ENCODE results near the gene PDE4B. TPM values are rescaled to one million over a fixed set of nuclear protein-coding genes. Genes with fewer than 3 reads are reported as not detected.

The PDE4B gene
- polyA plus RNA-seq, 2 of the 4 experiments (the other 2 are of a cell fraction): 20.2 to 56.8 TPM

- no peak for FAIRE-seq
- TF ChIP-seq JUNB (IDR thresholded peaks at IDR 0.05) (no peak), CHD4 (IDR thresholded peaks at IDR 0.05; ENCODE audit: borderline replicate concordance) (no peak), NR3C1 (IDR thresholded peaks at IDR 0.05) (no peak), CBX8 (IDR thresholded peaks at IDR 0.05) (no peak), ZC3H11A (IDR thresholded peaks at IDR 0.05) (no peak), HEYL (CRISPR knock-in tag; IDR thresholded peaks at IDR 0.05) (no peak), HOXA7 (CRISPR knock-in tag; IDR thresholded peaks at IDR 0.05) (no peak), TP53 (CRISPR knock-in tag; IDR thresholded peaks at IDR 0.05) (no peak), HMGXB4 (CRISPR knock-in tag; IDR thresholded peaks at IDR 0.05; ENCODE audit: borderline replicate concordance) (no peak), ZFP36 (IDR thresholded peaks at IDR 0.05; ENCODE audit: borderline replicate concordance, partially characterized antibody) (no peak), FOSL2 (IDR thresholded peaks at IDR 0.05) (no peak), FOSL2 (CRISPR knock-in tag; IDR thresholded peaks at IDR 0.05) (no peak), EHF (CRISPR knock-in tag; IDR thresholded peaks at IDR 0.05) (no peak), HDAC2 (IDR thresholded peaks at IDR 0.05) (no peak), TFCP2L1 (CRISPR knock-in tag; IDR thresholded peaks at IDR 0.05) (no peak), MAZ (IDR thresholded peaks at IDR 0.05; ENCODE audit: borderline replicate concordance, low read depth, low read length) (no peak), GATA3 (IDR thresholded peaks at IDR 0.05; ENCODE audit: borderline replicate concordance) (no peak), HOXB5 (CRISPR knock-in tag; IDR thresholded peaks at IDR 0.05) (no peak), FOSB (CRISPR knock-in tag; IDR thresholded peaks at IDR 0.05) (no peak)
- TF ChIP-seq, protein P1, sequence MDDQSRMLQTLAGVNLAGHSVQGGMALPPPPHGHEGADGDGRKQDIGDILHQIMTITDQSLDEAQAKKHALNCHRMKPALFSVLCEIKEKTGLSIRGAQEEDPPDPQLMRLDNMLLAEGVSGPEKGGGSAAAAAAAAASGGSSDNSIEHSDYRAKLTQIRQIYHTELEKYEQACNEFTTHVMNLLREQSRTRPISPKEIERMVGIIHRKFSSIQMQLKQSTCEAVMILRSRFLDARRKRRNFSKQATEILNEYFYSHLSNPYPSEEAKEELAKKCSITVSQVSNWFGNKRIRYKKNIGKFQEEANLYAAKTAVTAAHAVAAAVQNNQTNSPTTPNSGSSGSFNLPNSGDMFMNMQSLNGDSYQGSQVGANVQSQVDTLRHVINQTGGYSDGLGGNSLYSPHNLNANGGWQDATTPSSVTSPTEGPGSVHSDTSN (IDR thresholded peaks at IDR 0.05): no peak
- TF ChIP-seq, protein P2, sequence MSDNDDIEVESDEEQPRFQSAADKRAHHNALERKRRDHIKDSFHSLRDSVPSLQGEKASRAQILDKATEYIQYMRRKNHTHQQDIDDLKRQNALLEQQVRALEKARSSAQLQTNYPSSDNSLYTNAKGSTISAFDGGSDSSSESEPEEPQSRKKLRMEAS (IDR thresholded peaks at IDR 0.05): no peak
- no peak for ATAC-seq
- Histone ChIP-seq H3K4me2 (no peak overlapping the region), H3K4me3 (no peak overlapping the region), H3K4me1 (0 out of 3 replicates have a peak, but pooled peaks cover 6% of the 10 kb centered on the region), H3K9me3 (peaks cover 5% of the 10 kb centered on the region; the same call in 2 of the 3 replicates), H3K27ac (no peak overlapping the region)
- ChIA-PET POLR2A (no interaction called here), CTCF (no interaction called here)
- 4% methylated on average over 3 of the region's 3 CpGs for WGBS (ENCODE audit: missing lambda C conversion rate)
- DNase-seq (ENCODE audit: low read depth in 1 of 2, low spot score in 1 of 2): no peak
Observed at GRCh38 chr1:65890201-65890843, 97.6 kb downstream of the PDE4B start.

DNA sequence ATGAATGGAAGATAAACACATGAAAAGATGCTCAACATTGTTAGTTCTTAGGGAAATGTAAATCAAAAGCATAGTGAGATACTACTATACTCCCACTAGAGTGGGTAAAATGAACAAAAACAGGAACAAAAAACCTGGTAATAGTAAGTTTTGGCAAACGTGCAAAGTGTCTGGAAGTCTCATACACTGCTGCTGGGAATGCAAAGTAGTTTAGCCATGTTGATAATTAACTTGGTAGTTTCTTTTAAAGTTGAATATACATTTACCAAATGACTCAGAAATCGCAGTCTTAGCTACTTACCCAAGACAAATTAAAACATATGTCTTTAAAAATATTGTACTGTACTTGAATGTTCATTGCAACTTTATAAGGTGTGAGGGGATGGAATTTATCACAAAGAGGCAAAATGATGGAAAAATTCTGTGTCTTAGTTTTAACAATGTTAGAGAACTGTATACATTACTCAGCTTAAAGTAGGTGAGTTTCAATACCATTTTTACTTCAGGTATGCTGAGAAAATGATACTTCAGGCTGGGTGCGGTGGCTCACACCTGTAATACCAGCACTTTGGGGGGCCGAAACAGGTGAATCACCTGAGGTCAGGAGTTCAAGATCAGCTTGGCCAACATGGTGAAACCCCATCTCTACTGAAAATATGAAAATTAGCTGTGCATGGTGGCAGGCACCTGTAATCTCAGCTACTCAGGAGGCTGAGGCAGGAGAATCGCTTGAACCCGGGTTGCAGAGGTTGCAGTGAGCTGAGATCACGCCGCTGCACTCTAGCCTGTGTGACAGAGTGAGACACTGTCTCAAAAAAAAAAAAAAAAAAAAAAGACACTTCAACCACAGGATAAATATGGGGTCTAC lies 102.3 kb downstream of the PDE4B start:
- no peaks in the 10 kb centered on the region for H3K9me3 ChIP-seq
- ChIA-PET CTCF (no interaction called here), POLR2A (no interaction called here)
- 0 out of 3 replicates have a peak, but pooled peaks cover 6% of the 10 kb centered on the region for H3K4me1 ChIP-seq
- H3K27ac ChIP-seq: no peak overlapping the region
- TF ChIP-seq NR3C1 (IDR thresholded peaks at IDR 0.05) (no peak), SREBF2 (IDR thresholded peaks at IDR 0.05) (no peak), ZNF302 (CRISPR knock-in tag; IDR thresholded peaks at IDR 0.05) (no peak)
- WGBS (ENCODE audit: missing lambda C conversion rate): 30% methylated on average over 6 of the region's 8 CpGs
- FAIRE-seq (no peak), ATAC-seq (no peak), DNase-seq (ENCODE audit: low read depth in 1 of 2, low spot score in 1 of 2) (no peak)
- no peak overlapping the region for H3K4me3 ChIP-seq
- H3K4me2 ChIP-seq: peak overlapping the region; percentile 34; the same call in 2 of the 3 replicates

Data from A549 (cell line).